HUDEP-2 (cell line): ENCODE data around the gene OGFOD2.
A peak's percentile ranks its signal among the peaks of the same experiment; 100 is the strongest.
"Not testable (repeated sequence)": the region's sequence is repeated elsewhere in the genome, so short reads cannot be mapped to it uniquely, and the experiment has no call there.

Source experiments
- DNase-seq, 76 experiments: peaks; one replicate each; lab custom pipeline; 2025; ENCODE audit not compliant: unreplicated experiment in 76 of 76; lab: John Stamatoyannopoulos, UW

OGFOD2 gene

DNA sequence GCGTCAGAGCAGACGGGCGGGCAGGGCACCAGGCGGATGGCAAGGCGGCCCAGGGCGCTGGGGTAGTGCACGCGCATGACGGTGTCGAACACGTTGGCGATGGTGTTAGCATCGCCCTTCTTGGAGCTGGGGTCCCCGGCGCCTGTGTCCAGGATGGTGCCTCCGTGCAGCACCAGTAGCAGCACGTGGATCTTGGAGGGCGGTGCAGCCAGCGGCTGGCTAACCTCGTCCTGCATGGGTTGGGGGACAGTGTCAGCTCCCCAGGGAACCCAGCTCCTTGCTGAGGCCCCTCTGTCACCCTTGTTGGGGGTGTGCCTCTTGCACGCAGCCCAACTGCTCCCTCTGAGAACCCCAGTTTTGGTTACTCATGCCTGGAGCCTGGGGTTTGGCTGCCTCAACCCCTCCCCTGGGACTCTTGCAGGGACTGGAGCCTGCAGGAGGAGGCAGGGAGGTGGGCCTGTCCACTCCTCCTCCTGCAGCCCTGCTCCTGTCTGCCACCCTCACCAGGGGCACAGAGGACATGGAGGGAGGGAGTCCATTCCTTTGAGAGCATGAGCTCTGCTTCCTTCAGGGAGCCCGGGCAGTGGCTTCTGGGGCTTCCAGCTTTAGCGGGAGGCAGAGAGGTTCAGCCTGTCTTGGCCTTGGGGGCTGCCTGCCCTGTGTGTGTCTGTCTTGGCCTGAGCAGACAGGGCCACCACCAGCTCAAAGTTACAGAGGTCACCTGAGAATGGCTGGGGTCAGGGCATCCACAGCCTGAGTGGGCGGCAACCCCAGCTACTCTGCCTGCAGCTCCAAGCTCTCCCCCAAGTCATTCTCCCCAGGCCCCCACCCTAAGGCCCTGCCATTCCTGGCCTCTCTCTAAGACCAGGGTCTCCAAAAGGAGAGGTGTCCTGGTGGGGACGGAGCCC lies 22.6 kb downstream of the OGFOD2 start:
- DNase-seq, result no peak

DNA sequence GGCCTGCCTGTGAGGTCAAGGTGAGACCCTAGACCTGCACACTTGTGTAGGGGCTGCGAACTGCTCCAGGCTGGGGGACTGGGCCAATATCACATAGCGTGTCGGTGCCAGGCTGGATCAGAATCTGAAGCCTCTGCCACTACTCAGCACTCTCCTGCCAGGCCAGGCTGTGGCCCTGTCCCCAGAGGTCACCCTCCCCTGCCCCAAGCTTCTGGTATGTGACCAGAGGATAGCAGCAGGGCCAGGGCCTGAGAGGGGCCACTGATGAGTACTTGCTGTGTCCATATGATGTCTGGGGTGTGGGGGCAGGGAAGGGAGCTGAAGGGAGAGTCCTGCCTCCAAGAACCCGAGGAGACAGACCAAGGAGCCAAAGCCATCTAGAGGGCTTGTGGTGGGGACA lies 23.3 kb downstream of the OGFOD2 start:
- DNase-seq, result no peak

DNA sequence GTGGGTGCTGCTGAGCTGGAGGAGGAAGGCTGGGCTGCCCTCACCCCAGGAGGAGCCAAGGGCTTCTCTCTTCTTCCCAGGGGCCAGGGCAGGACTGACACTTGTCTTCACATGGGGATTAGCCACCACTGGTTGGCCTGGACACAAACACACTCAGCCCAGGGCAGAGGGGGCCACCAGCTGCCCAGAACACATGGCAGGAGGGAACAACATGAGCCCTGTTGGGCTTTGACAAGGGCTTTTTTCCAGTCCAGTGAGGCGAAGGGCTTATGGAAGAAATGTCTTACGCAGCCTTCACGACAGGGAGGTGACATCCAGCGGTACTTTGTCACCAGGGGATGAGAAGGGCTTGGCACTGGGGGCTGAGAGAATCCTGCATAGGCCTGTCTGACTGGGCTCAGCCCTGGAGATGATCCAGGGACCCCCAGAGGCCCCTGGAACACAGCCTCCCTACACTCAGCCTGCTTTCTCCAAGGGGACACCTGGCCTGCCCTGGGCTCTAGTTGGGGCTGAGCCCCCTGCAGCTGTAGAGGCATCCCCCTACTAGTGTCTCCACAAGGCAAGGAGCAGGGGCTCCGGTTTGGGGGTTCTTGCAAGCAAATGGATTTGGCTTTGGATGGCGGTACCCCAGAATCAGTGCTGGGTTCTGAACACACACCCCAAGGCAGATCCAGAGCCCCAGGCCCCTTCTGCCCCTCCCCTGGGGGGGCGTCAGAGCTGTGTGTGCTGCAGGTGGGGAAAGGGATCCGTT lies 24.3 kb downstream of the OGFOD2 start:
- no peak for DNase-seq

DNA sequence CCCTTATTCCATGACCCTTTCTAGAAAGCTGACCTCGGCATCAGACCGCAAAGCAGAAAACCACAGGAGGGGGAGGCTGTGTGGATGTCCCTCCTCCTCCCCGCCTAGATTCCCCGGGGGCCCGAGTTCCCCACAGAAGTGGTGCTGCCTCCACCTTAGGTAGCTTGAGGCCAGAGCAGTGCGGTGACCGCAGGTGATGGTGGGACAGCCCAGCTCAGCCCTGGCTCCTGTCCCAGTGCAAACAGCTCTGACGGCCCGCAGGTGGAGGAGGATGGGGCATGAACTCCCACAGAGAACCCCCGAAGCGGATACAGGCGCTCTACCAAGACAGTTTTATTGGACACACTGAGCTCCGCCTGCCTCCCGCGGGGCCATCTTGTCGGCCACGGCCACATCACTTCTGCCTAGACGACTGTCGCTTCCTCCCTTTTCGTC lies 25.0 kb downstream of the OGFOD2 start:
- no peak for DNase-seq

DNA sequence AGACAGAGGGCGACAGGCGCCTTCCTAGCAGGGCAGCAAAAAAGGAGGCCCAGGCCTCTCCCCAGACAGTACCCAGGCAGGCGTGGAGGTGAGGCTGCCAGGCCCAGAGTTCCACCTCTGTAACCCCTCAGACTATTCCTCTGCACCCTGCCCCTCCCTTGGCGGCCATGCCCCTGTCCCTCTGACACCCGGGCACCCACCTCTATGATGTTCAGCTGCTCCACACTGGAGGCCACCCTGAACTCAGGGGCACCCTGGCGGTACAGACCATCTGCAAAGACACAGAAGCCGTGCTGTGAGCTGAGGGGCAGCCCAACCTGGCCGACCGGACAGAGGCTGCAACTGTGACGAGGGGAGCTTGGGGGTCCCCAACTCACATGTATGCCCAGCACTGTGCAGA lies 25.5 kb downstream of the OGFOD2 start:
- no peak for DNase-seq

DNA sequence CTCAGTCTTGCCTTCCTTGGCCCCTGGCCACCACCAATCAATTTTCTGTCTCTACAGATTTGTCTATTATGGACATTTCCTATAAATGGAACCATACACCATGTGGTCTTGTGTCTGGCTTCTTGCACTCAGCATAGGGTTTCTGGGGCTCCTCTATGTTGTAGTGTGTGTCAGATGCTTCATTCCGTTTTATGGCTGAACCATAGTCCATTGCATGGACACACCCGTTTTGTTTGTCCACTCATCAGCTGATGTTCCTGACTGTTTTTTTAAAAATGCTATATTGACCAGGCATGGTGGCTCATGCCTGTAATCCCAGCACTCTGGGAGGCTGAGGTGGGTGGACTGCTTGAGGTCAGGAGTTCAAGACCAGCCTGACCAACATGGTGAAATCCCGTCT lies 26.4 kb downstream of the OGFOD2 start:
- no peak for DNase-seq

DNA sequence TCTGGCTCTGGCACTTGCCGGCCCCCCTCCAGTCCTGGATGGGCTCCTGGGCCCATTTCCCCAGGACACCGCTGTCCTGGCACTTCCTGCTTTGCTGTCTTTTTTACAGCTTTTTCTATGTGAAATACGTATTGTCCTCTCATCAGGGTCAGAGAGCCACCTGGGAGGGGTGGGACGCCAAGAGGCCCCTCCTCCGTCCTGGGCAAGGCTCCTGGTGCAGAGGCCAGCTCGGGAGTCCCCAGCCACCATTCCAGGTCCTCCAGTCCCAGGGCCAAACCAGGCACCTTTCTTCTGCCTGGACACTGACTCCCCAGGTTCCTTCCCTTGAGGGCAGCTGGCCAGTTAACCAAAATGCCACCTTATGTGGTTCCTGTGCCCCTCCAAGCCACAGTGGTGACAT lies 28.2 kb downstream of the OGFOD2 start:
- DNase-seq, result no peak

DNA sequence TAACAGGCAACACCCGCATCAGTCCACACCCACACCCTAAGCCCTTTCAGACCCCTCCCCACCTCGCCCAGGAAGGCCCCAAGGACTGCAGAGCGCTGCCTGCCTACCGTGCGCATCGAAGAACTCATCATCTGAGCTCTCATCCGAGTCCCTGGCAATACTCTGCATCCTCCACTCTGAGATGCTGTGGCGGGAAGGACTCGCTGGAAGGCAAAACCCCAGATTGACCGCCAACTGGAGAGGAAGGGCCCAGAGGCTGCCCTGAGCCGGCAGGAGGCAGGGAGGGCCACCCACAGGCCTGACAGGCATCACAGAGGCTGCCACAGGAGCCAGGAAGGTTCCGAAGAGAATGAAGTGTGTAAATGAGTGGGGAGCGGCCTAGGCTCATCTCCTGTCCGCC lies 29.2 kb downstream of the OGFOD2 start:
- DNase-seq, result no peak

DNA sequence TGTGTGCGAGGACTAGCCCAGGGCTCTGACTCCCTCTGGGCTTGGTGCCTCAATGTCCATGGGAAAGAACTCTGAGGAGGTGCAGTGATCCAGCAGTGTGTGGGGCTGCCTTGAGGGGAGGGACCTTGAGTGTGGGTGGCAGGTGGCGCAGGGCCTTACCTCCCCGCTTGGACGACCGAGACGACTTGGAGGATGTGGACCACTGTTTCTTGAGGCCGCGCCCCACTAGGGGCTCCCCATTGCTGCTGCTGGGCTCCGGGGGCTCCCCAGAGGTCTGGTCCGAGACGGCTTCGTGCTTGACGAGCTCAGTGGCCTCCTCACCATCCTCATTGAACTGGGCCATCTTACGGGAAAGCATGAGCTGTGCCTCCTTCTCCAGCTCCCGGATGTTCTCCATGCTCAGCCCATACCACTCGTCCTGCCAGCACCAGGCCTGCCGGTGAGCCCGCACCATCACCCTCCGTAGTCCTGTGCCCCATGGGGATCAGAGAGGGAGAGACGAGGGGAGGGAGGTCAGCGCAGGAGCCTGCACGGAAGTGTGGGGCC lies 30.1 kb downstream of the OGFOD2 start:
- DNase-seq, result no peak

DNA sequence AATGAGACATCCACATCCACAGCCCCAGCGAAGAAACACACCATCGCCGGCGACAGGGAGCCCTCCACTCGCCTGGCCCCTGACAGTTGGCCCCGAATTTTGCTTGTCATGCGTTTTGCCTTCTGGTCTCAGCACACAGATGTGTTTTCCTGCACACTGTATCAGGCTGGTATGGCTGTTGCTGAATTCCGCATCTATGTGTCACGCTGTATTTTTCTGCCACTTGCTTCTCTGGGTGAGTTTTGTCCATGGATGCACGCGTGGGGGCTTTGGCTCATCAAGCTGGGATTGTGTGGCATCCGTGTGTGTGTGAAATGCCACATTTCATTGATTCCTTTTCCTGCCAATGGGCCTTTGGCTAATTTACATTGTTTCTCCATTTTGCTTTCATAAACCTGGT lies 31.9 kb downstream of the OGFOD2 start:
- no peak for DNase-seq

DNA sequence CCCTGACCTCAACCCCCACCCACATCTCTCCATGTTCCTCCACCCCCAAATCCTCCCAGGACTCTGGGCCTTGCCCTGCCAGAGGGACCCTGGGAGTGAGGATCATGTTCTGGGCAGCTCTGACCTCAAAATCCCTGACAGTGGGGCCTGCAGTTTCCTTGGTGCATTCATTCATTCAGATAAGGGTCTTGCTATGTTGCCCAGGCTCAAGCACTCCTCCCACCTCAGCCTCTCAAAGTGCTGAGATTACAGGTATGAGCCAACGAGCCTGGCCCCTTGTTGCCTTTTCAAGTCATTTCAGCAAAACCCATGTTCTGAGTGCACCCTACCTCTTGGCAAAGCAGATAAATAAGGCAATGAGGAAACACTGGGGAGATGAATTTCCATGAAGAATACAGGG lies 35.1 kb downstream of the OGFOD2 start:
- no peak for DNase-seq

DNA sequence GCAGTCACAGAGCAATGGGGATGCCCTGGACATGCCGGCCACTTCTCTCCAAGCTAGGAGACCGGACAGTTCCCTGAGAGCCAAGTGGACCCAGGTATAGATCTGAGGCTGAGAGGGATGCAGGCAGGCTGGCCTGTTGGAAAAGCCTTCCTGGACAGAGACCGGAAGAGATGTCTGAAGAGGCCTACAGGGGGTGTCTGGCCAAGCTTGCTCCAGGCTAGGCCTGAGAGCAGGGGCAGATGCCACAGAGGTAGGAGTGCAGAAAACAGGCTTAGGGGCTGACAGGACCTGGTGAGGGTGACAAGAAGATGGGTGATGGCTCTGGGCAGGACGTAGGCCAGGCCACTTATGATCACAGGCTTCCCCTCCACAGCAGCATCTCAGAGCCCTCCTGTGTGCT lies 35.6 kb downstream of the OGFOD2 start:
- no peak for DNase-seq

DNA sequence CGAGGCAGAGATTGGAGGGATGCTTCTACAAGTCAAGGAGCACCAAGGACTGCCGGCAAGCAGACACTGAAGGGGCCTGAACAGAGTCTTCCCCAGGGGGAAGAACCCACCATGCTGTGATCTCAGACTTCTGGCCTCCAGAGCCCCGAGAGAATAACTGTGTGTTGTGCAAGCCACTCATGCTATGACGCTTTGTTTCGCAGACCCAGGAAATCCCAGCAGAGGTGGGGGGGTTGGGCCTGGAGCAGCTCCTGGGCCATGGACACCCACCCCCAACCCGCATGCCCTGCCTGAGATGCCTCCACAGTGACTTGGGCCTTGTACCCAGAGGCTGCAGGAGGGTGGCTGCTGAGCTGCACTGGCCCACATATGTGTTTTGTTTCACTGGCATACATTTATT lies 36.7 kb downstream of the OGFOD2 start:
- no peak for DNase-seq

DNA sequence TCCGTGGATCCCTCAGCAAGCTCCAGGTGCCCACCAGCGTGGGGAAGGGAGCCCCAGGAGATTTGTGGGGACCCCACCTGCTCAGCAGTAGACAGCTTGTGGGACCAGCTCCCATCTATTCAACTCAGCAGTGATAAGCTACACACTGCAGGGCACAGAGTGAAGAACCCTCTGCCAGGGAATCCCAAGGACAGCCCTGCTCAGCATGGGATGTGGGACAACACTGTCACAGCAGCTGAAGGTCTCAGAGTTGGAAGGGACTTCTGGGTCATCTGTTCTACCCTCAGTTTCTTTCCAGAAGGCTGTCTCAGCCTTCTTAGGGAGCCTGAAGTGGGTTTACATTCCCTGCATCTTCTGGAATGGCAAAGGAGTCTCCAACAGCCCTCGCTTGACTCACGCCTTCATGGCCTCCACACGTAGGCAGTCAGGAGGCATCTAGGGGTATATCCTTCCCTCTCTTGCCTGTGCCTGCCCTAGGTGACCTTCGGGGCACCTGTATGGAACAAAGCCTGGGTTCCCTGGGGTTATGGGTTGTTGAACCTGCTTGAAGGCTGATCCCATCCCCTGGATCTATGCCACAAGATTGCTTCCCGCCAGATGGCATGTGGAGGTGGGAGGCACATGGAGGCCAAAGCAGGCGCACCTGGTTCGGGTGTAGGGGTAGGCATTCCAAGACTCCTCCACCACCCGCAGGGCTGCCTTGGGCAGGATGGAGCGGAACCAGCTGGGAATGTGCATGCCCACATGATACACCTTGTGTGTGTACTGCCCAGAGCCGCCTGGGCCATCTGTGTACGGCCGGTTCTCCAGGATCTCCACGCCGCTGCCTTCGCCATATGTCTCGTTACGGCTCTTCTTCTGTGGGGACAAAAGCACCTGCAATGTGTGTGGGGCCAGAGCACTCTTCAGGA lies 38.4 kb downstream of the OGFOD2 start:
- DNase-seq, result no peak

DNA sequence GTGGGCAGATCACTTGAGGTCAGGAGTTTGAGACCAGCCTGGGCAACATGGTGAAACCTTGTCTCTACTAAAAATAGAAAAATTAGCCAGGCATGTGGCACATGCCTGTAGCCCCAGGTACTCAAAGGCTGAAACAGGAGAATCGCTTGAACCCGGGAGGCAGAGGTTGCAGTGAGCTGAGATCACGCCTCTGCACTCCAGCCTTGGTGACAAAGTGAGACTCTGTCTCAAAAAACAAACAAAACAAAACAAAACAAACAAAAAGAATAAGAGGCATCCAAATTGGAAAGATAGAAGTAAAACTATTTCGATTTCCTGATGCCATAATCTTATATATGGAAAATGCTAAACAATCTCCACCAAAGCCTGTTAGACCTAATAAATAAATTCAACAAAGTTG lies 39.4 kb downstream of the OGFOD2 start:
- not testable (repeated sequence) for DNase-seq

DNA sequence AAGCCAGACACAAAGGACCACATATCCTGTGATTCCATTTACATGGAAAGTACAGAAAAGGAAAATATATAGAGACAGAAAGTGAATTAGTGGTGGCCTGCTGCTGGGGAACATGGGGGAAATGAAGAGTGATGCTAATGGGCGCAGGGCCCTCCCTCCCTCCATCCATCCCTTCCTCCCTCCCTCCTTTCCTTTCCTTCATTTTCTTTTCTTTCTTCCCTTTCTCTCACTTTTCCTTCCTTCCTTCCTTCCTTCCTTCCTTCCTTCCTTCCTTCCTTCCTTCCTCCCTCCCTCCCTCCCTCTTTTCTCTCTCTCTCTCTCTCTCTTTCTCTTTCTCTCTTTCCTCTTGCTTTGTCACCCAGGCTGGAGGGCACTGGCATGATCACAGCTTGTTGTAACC lies 42.7 kb downstream of the OGFOD2 start:
- DNase-seq, result no peak

DNA sequence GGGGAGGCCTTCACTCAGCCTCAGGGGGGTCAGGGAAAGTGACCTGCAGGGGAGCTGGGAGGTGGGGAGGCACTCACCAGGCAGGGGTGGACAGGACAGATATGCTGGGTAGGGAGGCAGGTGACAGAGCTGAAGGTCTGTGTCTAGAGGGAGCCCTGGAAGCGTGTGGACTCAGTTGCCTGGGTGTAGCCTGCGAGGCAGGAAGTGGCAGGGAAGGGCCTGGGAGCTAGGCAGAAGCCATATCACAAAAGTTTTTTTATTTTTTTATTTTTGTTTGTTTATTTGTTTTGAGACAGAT lies 44.7 kb downstream of the OGFOD2 start:
- no peak for DNase-seq

DNA sequence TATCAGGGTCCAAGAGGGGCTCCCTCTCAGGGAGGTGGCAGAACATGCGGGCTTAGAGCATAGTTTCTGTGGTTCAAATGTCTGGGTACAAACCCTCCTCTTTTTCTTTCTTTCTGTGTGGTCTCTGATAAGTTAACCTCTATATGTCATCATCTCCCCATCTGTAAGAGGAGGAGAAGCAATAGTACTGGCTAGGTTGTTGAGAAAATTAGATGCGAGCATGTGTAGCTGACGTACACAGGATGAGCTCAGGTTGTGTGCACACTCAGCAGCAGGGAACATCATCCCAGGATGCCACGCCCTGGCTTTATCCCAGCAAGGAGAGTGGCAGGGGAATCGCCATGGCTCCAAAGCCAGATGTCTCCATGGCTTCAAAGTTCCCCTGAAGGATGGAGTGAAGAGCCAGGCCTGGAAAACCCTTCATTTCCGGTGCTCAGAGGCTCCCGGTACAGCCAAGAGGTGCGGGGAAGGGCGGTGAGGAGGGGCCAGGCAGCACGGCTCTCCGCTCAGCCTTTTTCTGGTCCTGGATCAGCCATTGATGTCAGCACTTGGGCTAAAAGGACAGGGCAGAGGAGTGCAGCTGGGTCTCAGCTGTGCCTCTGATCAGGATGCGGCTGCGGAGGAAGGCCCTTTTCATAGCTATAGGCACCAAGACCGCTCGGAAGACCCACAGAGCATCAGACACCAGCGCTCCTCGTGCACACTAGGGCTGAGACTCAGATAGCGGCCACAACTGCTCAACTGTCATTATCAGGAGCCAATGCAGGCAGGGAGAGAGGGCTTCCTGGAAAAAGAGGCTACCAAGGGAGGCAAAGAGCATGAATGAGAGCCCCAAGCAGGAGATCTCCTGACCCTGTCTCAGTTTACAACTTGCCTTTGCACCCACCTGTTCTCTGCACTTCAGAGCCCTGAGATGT lies 46.9 kb downstream of the OGFOD2 start:
- peak in 1 of 76 experiments; percentile 13 for DNase-seq

DNA sequence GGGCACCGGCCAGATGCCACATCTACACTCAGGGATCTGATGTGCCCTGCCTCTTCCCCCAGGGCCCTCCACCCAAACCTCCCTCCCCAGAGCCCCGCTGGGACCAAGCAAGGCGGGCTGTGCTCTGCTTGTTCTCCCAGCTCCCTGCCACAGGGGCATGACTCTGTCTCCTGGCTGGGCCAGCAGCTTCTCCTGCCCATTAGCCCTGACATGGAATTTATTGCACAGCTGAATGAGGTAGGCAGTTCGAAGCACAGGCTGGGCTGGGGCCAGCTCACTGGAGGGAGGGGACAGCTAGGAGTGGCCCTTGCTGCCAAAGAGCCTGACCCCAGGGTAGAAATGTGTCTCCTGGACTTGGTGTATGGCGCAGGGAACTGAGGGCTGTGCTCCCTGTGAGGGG lies 47.8 kb downstream of the OGFOD2 start:
- DNase-seq, result no peak

DNA sequence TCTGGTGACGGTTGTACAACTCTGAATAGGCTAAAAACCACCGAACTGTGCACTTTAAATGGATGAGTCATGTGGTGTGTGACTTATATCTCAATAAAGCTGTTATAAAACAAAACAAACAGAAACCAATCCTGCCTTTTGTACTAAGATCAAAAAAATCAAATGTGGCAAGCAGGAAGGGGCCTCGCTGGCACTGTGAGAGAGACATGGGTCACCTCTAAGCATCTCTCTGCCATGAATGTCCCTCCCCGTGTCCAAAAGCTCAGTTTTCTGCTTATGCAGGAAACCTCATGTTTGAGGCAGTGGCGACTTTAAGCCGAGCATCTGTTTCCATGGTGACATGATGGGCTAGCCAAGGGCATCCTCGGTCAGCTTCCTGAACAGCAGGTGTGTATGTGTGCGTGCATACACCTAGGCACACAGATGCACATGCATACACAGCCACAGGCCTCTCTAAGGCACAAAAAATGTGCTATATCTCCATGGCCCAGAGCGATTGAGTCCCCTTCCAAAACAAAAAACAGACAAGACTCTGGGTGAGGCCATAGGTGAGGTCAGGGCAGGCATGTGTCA lies 49.9 kb downstream of the OGFOD2 start:
- DNase-seq, result no peak
